Upper lobe of right lung (tissue), 1 donor: ENCODE data around the gene DNASE1L1. TPM values are rescaled to one million over a fixed set of nuclear protein-coding genes. Genes with fewer than 3 reads are reported as not detected.

Source experiments
- ATAC-seq: fragments of 200-7000 bp; cut with Tn5 transposase; one replicate; pipeline ENCODE4 v1.9.1; 2020; ENCODE audit warnings: mild to moderate bottlenecking, moderate library complexity
- DNase-seq: peaks from one replicate; pipeline ENCODE4 v3.0.0-alpha.2; 2020
- H3K27ac ChIP-seq: fragments of 200-600 bp; one replicate; pipeline ENCODE4 v1.8.0; 2022
- H3K27me3 ChIP-seq: fragments of 200-600 bp; one replicate; pipeline ENCODE4 v1.8.0; 2022; ENCODE audit warnings: mild to moderate bottlenecking
- H3K36me3 ChIP-seq: fragments of 200-600 bp; one replicate; pipeline ENCODE4 v1.8.0; 2022
- H3K4me1 ChIP-seq: fragments of 200-600 bp; one replicate; pipeline ENCODE4 v1.8.0; 2022
- H3K4me3 ChIP-seq: fragments of 200-600 bp; one replicate; pipeline ENCODE4 v1.8.0; 2022; ENCODE audit warnings: mild to moderate bottlenecking
- H3K9me3 ChIP-seq: fragments of 200-600 bp; one replicate; pipeline ENCODE4 v1.8.0; 2022
- intact Hi-C: fragments of 100-400 bp; cut with DNase I; formaldehyde crosslinking; loops from one replicate; pipeline ENCODE4 v1.11.0; 2022
- total RNA-seq: library from RNA; stranded (reverse); fragmentation: NEBNext Ultra II Directional; extraction: Animal tissue kit (Norgen Biotek cat#: 25700); gene quantifications from one replicate; pipeline ENCODE4 v1.2.1, GENCODE V29; 2021
- TF ChIP-seq, protein P1 (sequence below): fragments of 200-600 bp; IDR thresholded peaks from one replicate; pipeline ENCODE4 v1.8.0; 2022; ENCODE audit warnings: antibody characterized with exemption
- donor health status: DM: no; HTN: yes; CAD: no; lungs with severe emphysema.

The DNASE1L1 gene
- total RNA-seq, 1 donor from 2014 or later = 37.1 TPM

DNA sequence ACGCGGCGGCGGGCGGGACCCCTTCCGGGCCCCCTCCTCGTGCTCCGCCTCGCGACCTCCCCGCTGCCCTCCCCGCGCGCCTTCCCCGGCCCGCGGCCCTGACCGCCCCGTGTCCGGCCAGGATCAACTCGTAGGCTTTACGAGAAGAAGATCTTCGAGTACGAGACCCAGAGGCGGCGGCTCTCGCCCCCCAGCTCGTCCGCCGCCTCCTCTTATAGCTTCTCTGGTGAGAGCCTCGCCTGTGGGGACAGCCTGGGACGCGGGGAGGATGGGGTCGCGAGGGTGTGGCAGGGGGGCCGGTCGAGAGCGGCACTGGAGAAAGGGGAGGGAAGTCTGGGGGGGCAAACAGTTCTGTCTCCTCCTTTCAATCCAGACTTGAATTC is 29.5 kb downstream of the DNASE1L1 start:
- peak overlapping the region; percentile 96 for H3K27ac ChIP-seq
- intact Hi-C loops = no loop called here
- ATAC-seq = no peak

DNA sequence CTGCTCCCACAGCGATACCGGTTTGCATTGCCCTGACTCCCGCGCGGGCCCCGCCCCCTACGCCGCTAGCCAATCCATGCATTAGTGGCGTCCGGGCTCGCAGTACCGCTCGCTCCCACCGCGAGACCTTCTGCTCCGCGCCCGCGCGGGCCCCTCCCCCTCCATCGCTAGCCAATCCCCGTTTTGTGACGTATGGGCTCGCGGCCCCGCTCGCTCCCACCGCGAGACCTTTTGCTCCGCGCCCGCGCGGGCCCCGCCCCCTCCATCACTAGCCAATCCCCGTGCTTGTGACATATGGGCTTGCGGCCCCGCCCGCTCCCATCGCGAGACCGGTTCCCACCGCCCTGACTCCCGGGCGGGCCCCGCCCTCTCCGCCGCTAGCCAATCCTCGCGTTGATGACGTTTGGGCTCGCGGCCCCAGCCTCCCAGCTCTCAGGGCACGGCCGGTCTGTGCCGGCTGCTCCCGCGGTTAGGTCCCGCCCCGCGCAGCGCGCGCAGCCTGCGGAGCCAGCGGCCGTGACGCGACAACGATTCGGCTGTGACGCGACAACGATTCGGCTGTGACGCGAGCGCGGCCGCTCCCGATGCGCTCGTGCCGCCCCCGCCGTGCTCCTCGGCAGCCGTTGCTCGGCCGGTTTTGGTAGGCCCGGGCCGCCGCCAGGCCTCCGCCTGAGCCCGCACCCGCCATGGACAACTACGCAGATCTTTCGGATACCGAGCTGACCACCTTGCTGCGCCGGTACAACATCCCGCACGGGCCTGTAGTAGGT is 30.1 kb downstream of the DNASE1L1 start, which contains the start of gene EMD:
Gene EMD, plus strand, starts transcription at position 497 of the 770 bp plus-strand sequence. Its CDS starts 190 bp downstream, at position 687.
- DNase-seq (peak; percentile 98), ATAC-seq (peak; percentile 92)
- Histone ChIP-seq H3K9me3 (no peaks in the 10 kb centered on the region), H3K27me3 (no peaks in the 10 kb centered on the region), H3K4me1 (peaks cover 3% of the 10 kb centered on the region), H3K4me3 (peak within 1 kb of the TSS; percentile 70), H3K27ac (peak within 1 kb of the TSS; percentile 96), H3K36me3 (no peaks in the 10 kb centered on the region)
- TF ChIP-seq, protein P1, sequence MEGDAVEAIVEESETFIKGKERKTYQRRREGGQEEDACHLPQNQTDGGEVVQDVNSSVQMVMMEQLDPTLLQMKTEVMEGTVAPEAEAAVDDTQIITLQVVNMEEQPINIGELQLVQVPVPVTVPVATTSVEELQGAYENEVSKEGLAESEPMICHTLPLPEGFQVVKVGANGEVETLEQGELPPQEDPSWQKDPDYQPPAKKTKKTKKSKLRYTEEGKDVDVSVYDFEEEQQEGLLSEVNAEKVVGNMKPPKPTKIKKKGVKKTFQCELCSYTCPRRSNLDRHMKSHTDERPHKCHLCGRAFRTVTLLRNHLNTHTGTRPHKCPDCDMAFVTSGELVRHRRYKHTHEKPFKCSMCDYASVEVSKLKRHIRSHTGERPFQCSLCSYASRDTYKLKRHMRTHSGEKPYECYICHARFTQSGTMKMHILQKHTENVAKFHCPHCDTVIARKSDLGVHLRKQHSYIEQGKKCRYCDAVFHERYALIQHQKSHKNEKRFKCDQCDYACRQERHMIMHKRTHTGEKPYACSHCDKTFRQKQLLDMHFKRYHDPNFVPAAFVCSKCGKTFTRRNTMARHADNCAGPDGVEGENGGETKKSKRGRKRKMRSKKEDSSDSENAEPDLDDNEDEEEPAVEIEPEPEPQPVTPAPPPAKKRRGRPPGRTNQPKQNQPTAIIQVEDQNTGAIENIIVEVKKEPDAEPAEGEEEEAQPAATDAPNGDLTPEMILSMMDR = no peak
- intact Hi-C loops = no loop called here

More for the DNA sequence above, 29.5 kb downstream of the DNASE1L1 start:
- no peak for DNase-seq
- H3K4me3 ChIP-seq = peak overlapping the region; percentile 70
- no peaks in the 10 kb centered on the region for H3K36me3 ChIP-seq
- no peaks in the 10 kb centered on the region for H3K27me3 ChIP-seq
- H3K9me3 ChIP-seq = no peaks in the 10 kb centered on the region
- TF ChIP-seq, protein P1 = no peak
- H3K4me1 ChIP-seq = no peaks in the 10 kb centered on the region

DNA sequence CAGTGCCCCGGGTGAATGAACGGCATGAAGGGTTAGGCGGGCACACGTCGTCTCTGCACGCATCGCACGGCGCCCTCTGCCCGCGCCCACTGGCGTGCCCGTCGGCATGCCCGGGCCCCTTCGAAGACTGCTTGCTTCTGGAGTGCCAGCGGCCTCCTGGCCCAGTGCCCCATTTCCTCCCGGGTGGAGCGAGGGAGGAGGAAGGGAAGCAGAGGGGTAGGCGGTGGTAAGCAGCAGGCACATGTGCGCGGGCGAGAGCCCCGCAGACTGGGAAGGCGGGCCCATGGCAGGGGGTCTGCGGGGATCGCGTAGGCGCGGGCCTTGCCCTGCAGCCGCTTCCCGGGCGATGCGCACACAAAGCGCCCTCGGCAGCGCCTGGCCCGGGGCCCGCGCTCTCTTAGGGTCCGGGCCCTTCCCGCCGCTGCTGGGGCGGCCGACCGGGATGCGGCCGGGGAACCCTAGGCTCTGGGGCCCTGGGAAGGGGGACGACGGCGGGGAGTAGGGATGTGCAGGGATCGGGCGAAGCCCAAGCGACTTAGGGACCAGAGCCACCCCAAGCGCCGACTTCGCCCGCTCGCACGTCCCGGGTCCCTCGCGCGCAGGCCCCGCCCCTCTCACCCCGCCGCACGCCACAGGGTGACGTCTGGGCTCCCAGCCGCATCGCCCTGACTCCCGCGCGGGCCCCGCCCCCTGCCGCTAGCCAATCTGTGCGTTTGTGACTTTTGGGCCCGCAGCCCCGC is 30.8 kb downstream of the DNASE1L1 start:
- Histone ChIP-seq H3K27ac (peak overlapping the region; percentile 90), H3K9me3 (no peaks in the 10 kb centered on the region), H3K36me3 (no peaks in the 10 kb centered on the region), H3K4me1 (peaks cover 7% of the 10 kb centered on the region), H3K4me3 (peak overlapping the region; percentile 50), H3K27me3 (no peaks in the 10 kb centered on the region)
- intact Hi-C loops = no loop called here
- TF ChIP-seq, protein P1 = no peak
- DNase-seq = peak; percentile 86
- ATAC-seq = peak; percentile 5

DNA sequence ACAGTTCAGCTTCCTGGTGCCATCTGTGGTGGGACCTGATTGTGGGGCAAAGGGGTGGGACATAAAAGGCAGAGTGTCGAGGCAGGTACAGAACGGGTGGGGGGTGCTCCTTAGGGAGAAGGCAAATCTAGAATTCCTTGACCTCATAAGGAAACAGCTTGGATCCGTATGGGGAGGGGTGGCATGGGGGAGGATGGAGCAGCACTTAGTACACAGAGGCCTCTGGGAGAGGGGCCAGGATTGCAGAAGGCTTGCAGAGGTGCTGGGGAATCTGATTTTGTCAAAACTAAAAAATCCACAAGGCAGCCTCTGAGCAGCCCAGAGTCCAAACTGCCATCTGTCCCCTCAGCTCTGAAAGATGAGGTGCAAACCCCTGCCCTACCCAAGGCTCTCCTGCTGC is 32.3 kb downstream of the DNASE1L1 start:
- peak; percentile 35 for DNase-seq
- intact Hi-C loops = no loop called here
- ATAC-seq = no peak
- H3K27ac ChIP-seq = no peak overlapping the region
- no peaks in the 10 kb centered on the region for H3K36me3 ChIP-seq
- no peaks in the 10 kb centered on the region for H3K9me3 ChIP-seq
- no peaks in the 10 kb centered on the region for H3K27me3 ChIP-seq
- peaks cover 10% of the 10 kb centered on the region for H3K4me1 ChIP-seq
- H3K4me3 ChIP-seq = no peak overlapping the region
- TF ChIP-seq, protein P1 = no peak

DNA sequence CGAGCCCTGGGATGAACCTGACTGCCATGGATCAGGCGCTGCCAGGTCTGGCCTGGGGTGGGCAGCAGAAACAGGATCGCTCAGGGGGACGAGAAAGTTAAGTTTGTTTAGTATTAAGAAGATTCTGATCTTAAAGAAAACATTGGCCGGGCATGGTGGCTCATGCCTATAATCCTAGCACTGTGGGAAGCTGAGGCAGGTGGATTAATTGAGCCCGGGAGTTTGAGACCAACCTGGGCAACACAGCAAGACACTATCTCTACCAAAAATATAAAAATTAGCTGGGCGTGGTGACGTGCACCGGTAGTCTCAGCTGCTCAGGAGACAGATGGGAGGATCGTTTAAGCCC is 33.9 kb downstream of the DNASE1L1 start:
- Histone ChIP-seq H3K27ac (peak overlapping the region; percentile 51), H3K9me3 (no peaks in the 10 kb centered on the region), H3K4me1 (peaks cover 10% of the 10 kb centered on the region), H3K27me3 (no peaks in the 10 kb centered on the region), H3K4me3 (peak overlapping the region; percentile 71), H3K36me3 (no peaks in the 10 kb centered on the region)
- ATAC-seq = no peak
- intact Hi-C loops = no loop called here
- TF ChIP-seq, protein P1 = no peak
- DNase-seq = no peak
